ENCODE measurements around the gene NKIRAS1. TPM values are rescaled to one million over a fixed set of nuclear protein-coding genes. Genes with fewer than 3 reads are reported as not detected.
"Not testable (repeated sequence)": the region's sequence is repeated elsewhere in the genome, so short reads cannot be mapped to it uniquely, and the experiment has no call there.

NKIRAS1 gene
- total RNA-seq, 1 donor from 2014 or later: 13.2 TPM

GRCh38 chr3:23872330-23872729 lies 44.5 kb downstream of the NKIRAS1 start:
- DNase-seq (ENCODE audit: low spot score): no peak
- Mint-ChIP-seq H3K9me3 (ENCODE audit: low read depth) (no peaks in the 10 kb centered on the region), H3K27ac (ENCODE audit: unreplicated experiment) (no peak overlapping the region), H3K36me3 (ENCODE audit: low read depth) (no peaks in the 10 kb centered on the region), H3K27me3 (ENCODE audit: low read depth) (no peaks in the 10 kb centered on the region), H3K4me3 (ENCODE audit: unreplicated experiment) (no peak overlapping the region), H3K4me1 (ENCODE audit: low read depth) (peaks cover 51% of the 10 kb centered on the region)
- no peak for TF ChIP-seq CTCF (IDR thresholded peaks at IDR 0.05)

- not testable (repeated sequence) for H3K27me3 Mint-ChIP-seq (ENCODE audit: low read depth); H3K4me3 Mint-ChIP-seq (ENCODE audit: unreplicated experiment); H3K9me3 Mint-ChIP-seq (ENCODE audit: low read depth); H3K27ac Mint-ChIP-seq (ENCODE audit: unreplicated experiment); H3K36me3 Mint-ChIP-seq (ENCODE audit: low read depth); DNase-seq (ENCODE audit: low spot score)
- H3K4me1 Mint-ChIP-seq (ENCODE audit: low read depth): peaks cover 48% of the 10 kb centered on the region
Measured at GRCh38 chr3:23871361-23871760, 45.4 kb downstream of the NKIRAS1 start.

DNA sequence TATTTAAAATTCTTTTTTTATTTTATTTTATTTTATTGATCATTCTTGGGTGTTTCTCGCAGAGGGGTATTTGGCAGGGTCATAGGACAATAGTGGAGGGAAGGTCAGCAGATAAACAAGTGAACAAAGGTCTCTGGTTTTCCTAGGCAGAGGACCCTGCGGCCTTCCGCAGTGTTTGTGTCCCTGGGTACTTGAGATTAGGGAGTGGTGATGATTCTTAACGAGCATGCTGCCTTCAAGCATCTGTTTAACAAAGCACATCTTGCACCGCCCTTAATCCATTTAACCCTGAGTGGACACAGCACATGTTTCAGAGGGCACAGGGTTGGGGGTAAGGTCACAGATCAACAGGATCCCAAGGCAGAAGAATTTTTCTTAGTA lies 46.1 kb downstream of the NKIRAS1 start:
- H3K4me3 Mint-ChIP-seq (ENCODE audit: unreplicated experiment); H3K36me3 Mint-ChIP-seq (ENCODE audit: low read depth); H3K9me3 Mint-ChIP-seq (ENCODE audit: low read depth); DNase-seq (ENCODE audit: low spot score); H3K27me3 Mint-ChIP-seq (ENCODE audit: low read depth); H3K27ac Mint-ChIP-seq (ENCODE audit: unreplicated experiment): not testable (repeated sequence)
- peaks cover 50% of the 10 kb centered on the region for H3K4me1 Mint-ChIP-seq (ENCODE audit: low read depth)

- H3K9me3 Mint-ChIP-seq (ENCODE audit: low read depth): no peaks in the 10 kb centered on the region
- peaks cover 53% of the 10 kb centered on the region for H3K4me1 Mint-ChIP-seq (ENCODE audit: low read depth)
- no peak overlapping the region for H3K4me3 Mint-ChIP-seq (ENCODE audit: unreplicated experiment)
- no peak for TF ChIP-seq CTCF (IDR thresholded peaks at IDR 0.05)
- H3K27me3 Mint-ChIP-seq (ENCODE audit: low read depth): no peaks in the 10 kb centered on the region
- H3K27ac Mint-ChIP-seq (ENCODE audit: unreplicated experiment): no peak overlapping the region
- no peaks in the 10 kb centered on the region for H3K36me3 Mint-ChIP-seq (ENCODE audit: low read depth)
- no peak for DNase-seq (ENCODE audit: low spot score)
Measured at GRCh38 chr3:23869977-23870662, 46.7 kb downstream of the NKIRAS1 start.

DNA sequence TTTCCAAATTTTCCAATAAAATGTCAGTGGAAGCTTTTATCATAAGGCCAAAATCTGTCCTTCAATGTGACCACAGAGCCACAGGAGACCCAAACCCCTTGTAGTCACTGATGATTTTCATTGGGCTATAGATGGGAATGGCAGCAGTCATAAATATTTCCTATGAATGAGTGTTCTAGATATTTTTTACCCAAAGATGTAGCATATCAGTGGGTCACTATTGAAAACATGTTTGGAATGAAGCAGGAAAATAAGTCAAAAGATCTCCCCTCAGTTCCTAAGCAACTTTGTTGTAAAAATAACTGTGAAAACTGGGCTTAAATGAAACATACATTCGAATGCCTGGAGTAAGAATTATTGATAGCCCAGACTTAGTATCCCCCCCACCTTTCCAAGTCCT lies 49.0 kb downstream of the NKIRAS1 start:
- Mint-ChIP-seq H3K9me3 (ENCODE audit: low read depth) (no peaks in the 10 kb centered on the region), H3K27ac (ENCODE audit: unreplicated experiment) (peak overlapping the region; percentile 22)

DNA sequence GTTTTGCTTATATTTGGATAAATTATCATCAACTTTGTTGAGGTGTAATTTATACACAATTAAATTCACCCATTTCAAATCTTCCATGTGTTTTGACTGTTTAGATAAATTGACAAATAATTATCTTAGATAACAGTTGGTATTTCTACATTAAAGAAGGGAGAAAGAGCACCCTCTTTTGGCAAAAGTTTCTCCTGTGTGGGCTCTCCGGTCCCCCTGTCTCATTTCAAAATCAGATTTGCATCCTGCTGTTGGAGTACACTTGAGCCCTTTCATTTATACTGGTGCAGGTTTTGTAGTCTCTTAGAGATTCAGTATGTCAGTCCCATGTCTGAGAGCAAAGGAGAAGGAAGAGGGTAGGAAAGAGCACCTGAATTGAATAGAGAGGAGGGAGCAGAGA lies 49.4 kb downstream of the NKIRAS1 start:
- Mint-ChIP-seq H3K27ac (ENCODE audit: unreplicated experiment) (no peak overlapping the region), H3K36me3 (ENCODE audit: low read depth) (peaks cover 5% of the 10 kb centered on the region), H3K27me3 (ENCODE audit: low read depth) (no peaks in the 10 kb centered on the region), H3K4me1 (ENCODE audit: low read depth) (peaks cover 44% of the 10 kb centered on the region), H3K9me3 (ENCODE audit: low read depth) (no peaks in the 10 kb centered on the region), H3K4me3 (ENCODE audit: unreplicated experiment) (no peak overlapping the region)
- DNase-seq (ENCODE audit: low spot score): no peak
- peak; percentile 62 for TF ChIP-seq CTCF (IDR thresholded peaks at IDR 0.05)

More for the DNA sequence above, 49.0 kb downstream of the NKIRAS1 start:
- Mint-ChIP-seq H3K27me3 (ENCODE audit: low read depth) (no peaks in the 10 kb centered on the region), H3K4me3 (ENCODE audit: unreplicated experiment) (no peak overlapping the region), H3K4me1 (ENCODE audit: low read depth) (peaks cover 44% of the 10 kb centered on the region), H3K36me3 (ENCODE audit: low read depth) (peaks cover 5% of the 10 kb centered on the region)
- no peak for TF ChIP-seq CTCF (IDR thresholded peaks at IDR 0.05)
- no peak for DNase-seq (ENCODE audit: low spot score)

Data from chondrocyte (in vitro differentiated cells).